GM19099 (cell line): Measurements from ENCODE around the gene CYP2U1.

Experiments
- POLR2A ChIP-seq: IDR thresholded peaks from 3 replicates; pipeline ENCODE4 v1.6.1; 2011; ENCODE audit warnings: low read depth; ENCODE audit not compliant: insufficient read length; ENCODE audit errors: extremely low read depth

CYP2U1 gene

GRCh38 chr4:107970063-107970798 lies 38.9 kb downstream of the CYP2U1 start:
- TF ChIP-seq POLR2A = no peak

- no peak for TF ChIP-seq POLR2A
These were observed 41.3 kb downstream of the CYP2U1 start for GRCh38 chr4:107972605-107973004.

- TF ChIP-seq POLR2A = no peak
These were observed 43.2 kb downstream of the CYP2U1 start for GRCh38 chr4:107974523-107974922.

GRCh38 chr4:107977482-107977881 lies 46.1 kb downstream of the CYP2U1 start:
- no peak for TF ChIP-seq POLR2A

GRCh38 chr4:107977966-107978705 lies 46.8 kb downstream of the CYP2U1 start:
- no peak for TF ChIP-seq POLR2A

GRCh38 chr4:107978716-107979451 lies 47.5 kb downstream of the CYP2U1 start:
- TF ChIP-seq POLR2A = no peak

DNA sequence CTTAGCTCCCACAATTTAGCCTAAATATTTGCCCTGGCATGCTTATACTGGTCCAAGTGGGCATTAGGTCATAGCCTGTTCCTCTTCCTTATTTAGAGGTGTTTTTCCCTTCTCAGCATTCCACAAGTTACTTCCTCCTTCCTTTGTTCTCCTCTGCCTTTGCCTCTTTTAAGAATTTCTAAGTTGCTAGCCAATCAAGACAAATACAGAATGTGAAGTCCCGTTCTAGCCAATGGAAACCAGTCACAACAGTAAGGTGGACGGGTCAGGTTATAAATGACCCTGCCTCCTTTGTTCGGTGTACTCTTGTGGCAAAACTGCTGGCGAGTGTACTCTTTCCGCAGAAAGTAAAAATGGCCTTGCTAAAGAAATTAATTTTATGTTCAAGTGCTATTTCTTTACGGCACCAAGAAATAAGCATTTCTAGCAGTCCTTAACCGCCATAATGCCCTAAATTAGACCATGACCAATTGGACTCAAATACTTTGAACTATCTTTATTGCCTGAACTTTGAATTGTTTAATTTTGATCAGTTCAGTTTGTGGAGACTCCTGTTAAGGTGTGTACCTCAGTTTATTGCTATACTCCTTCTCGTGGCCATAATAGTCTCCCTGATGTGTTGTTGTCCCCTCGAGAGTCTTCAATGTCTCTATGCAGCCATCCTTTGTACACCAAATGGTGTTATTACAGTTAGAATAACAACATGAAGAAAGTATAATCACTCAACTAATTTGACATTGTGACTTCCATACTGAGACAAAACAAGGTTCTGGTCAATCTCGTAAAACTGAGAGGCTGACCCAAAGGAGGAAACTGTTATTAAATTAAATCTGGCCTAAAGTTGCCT lies 56.8 kb downstream of the CYP2U1 start:
- no peak for TF ChIP-seq POLR2A

- TF ChIP-seq POLR2A = no peak
These were observed 57.4 kb downstream of the CYP2U1 start for GRCh38 chr4:107988763-107989035.

DNA sequence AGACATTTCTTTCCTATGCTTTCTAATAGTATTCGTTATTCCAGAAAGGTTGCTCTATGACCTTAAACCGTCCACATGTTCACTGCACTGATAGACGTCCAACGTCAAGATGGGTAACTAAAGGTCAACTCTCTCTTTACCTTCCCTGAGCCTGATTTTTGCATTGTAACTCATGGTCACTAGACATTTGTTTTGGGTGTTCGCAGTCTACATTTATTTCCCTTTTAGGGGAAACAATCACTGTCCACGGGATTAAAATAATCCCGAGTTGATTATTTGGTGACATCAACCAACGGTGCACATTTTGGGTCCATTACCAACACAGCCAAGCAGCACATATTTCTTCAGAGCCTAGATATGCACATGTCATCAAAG lies 57.8 kb downstream of the CYP2U1 start:
- TF ChIP-seq POLR2A = no peak

GRCh38 chr4:107989537-107990386 lies 58.4 kb downstream of the CYP2U1 start, which contains the start of gene HADH:
TSS of gene HADH (plus strand) at chr4:107989889. CDS start at chr4:107989933, 44 bp downstream.
- peak; percentile 86 for TF ChIP-seq POLR2A

GRCh38 chr4:107991945-107992630 lies 60.7 kb downstream of the CYP2U1 start:
- no peak for TF ChIP-seq POLR2A

DNA sequence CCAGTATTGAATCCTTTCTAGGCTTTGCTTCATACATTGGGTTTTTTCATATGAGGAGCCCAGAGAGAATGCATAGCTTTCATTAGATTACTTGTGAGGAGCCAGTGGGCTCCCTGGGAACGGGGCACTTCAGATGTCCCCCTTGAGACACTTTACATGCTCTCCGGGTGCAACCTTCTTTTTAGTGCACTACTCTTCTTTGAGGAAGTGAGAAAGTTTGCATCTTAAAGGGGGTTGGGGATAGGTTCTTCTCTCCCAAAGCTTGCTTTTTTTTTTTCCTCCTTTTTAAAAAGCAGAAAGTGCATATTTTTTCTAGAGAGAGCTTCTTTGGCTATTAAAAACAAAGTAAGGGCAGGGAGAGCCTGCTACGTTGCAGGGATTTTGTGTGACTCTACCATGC lies 62.6 kb downstream of the CYP2U1 start:
- TF ChIP-seq POLR2A = no peak

DNA sequence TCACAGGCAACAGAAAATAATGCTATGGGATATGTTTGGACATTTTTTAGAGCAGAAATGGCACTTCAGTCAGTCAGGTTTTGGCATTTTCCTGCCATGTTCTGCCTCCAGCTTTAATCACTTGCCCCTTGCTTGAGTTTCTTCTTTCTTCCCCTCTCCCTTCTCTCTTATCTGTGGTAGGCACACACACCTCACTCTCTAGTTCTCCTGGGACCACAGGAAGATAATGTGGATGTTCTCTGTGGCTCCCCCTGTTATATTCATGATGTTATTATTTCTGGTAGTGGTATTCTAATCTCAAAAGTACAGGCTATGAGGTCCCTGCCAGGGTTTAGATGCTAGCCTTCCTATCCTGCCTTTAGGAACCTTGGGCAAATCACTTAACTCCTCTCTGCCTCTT lies 63.5 kb downstream of the CYP2U1 start:
- no peak for TF ChIP-seq POLR2A
